KMS-11 (cell line): ENCODE data around the gene ADSS1.

Experiments
- H2AFZ ChIP-seq: fragments of 200-600 bp; sonication (generic); 2 replicates; pipeline ENCODE4 v1.6.1; 2016; ENCODE audit warnings: antibody characterized with exemption, mixed run types, low read depth
- H3K27ac ChIP-seq: fragments of 200-600 bp; sonication (generic); 2 replicates; pipeline ENCODE4 v1.6.1; 2016; ENCODE audit warnings: mild to moderate bottlenecking, mixed run types
- H3K27me3 ChIP-seq: fragments of 200-600 bp; sonication (generic); 2 replicates; pipeline ENCODE4 v1.6.1; 2017; ENCODE audit warnings: mild to moderate bottlenecking, low read depth, mixed run types, moderate library complexity; ENCODE audit not compliant: insufficient read depth
- H3K36me3 ChIP-seq: fragments of 200-600 bp; sonication (generic); 2 replicates; pipeline ENCODE4 v1.6.1; 2017; ENCODE audit warnings: mild to moderate bottlenecking, mixed run types; ENCODE audit not compliant: insufficient read depth
- H3K4me1 ChIP-seq: fragments of 200-600 bp; sonication (generic); 2 replicates; pipeline ENCODE4 v1.6.1; 2016; ENCODE audit warnings: mild to moderate bottlenecking, low read depth, mixed run types; ENCODE audit not compliant: poor library complexity, severe bottlenecking
- H3K4me2 ChIP-seq: fragments of 200-600 bp; sonication (generic); 2 replicates; pipeline ENCODE4 v1.7.0; 2016; ENCODE audit warnings: mild to moderate bottlenecking, mixed run types
- H3K4me3 ChIP-seq: fragments of 200-600 bp; sonication (generic); IDR thresholded peaks from 2 replicates; pipeline ENCODE4 v1.6.1; 2017; ENCODE audit warnings: low read depth, low read length, mixed read lengths; ENCODE audit not compliant: insufficient read depth
- H3K79me2 ChIP-seq: fragments of 200-600 bp; sonication (generic); 2 replicates; pipeline ENCODE4 v1.6.1; 2016; ENCODE audit warnings: low read depth, mixed run types; ENCODE audit not compliant: insufficient read depth
- H3K9ac ChIP-seq: fragments of 200-600 bp; sonication (generic); 2 replicates; pipeline ENCODE4 v1.6.1; 2016; ENCODE audit warnings: mild to moderate bottlenecking, mixed run types
- H4K20me1 ChIP-seq: fragments of 200-600 bp; sonication (generic); 2 replicates; pipeline ENCODE4 v1.6.1; 2016; ENCODE audit warnings: mild to moderate bottlenecking, mixed run types; ENCODE audit not compliant: insufficient read depth
- CTCF ChIP-seq: fragments of 200-600 bp; sonication (generic); conservative IDR thresholded peaks from 2 replicates; pipeline ENCODE4 v1.6.1; 2017; ENCODE audit warnings: low read depth, mild to moderate bottlenecking, antibody characterized with exemption, low read length, moderate library complexity, mixed read lengths

Gene ADSS1

GRCh38 chr14:104695660-104696000, 28.4 kb upstream of the ADSS1 start:
- Histone ChIP-seq H3K79me2 (no peaks in the 10 kb centered on the region), H3K9ac (no peak overlapping the region), H3K27ac (no peak overlapping the region), H3K4me3 (no peak overlapping the region), H3K27me3 (no peaks in the 10 kb centered on the region), H3K36me3 (no peaks in the 10 kb centered on the region), H4K20me1 (no peaks in the 10 kb centered on the region), H2AFZ (no peak overlapping the region), H3K4me1 (no peaks in the 10 kb centered on the region), H3K4me2 (no peak overlapping the region)
- TF ChIP-seq CTCF: no peak

DNA sequence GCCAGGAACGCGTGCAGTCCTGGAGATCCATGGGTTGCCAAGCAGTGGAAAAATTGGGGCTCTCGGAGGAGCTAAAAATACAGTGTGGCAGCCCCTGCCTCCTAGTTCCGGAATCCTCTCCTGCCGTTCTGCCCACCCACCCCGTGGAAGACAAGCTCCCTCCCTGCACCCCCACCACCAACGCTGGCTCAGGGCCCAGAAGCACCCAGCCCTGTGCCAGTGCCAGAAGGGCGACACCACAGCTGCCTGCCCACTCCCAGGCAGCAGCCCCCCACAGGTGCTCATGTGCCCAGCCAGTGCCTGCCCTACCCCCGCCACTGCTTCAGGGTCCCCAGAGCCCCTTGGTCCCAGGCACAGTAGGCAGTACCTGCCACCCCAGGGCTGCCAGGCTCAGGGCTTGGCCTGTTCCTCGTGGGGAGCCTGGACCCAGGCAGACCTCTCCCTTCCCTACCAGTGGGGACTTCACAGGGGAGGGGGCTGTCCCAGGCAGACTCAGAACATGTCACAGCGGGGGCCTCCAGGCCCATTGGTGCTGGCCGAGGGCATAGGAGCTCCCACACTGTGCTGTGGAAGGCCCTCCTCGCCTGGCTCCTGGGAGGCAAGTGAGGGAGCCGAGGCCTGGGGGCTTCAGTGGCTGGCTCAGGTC, 27.2 kb upstream of the ADSS1 start:
- TF ChIP-seq CTCF: no peak
- no peak overlapping the region for H3K27ac ChIP-seq
- H3K4me1 ChIP-seq: no peaks in the 10 kb centered on the region
- no peaks in the 10 kb centered on the region for H3K27me3 ChIP-seq
- no peaks in the 10 kb centered on the region for H4K20me1 ChIP-seq
- H3K4me3 ChIP-seq: no peak overlapping the region
- no peaks in the 10 kb centered on the region for H3K79me2 ChIP-seq
- H2AFZ ChIP-seq: no peak overlapping the region
- no peak overlapping the region for H3K9ac ChIP-seq
- no peaks in the 10 kb centered on the region for H3K36me3 ChIP-seq
- no peak overlapping the region for H3K4me2 ChIP-seq

DNA sequence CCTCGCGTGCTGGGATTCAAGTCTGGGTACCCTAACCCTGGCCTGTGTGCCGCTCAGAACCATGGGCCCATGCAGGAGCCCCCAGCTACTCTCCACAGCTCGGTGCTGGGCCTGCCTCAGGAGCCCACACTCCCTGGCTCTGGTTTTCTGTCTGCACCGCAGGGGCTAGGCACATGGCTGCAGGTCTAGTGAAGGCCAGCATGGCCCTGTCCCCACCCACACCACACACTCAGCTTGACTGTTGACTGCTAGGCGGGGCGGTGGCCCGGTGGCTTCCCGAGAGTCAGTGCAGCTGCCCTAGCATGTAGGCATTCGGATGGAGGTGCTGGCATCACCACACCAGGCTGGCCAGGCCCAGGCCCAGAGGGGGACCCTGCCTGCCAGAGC, 26.7 kb upstream of the ADSS1 start:
- no peak overlapping the region for H3K9ac ChIP-seq
- H3K27ac ChIP-seq: no peak overlapping the region
- H3K36me3 ChIP-seq: no peaks in the 10 kb centered on the region
- no peak overlapping the region for H2AFZ ChIP-seq
- H3K79me2 ChIP-seq: no peaks in the 10 kb centered on the region
- no peak overlapping the region for H3K4me3 ChIP-seq
- H4K20me1 ChIP-seq: no peaks in the 10 kb centered on the region
- no peaks in the 10 kb centered on the region for H3K4me1 ChIP-seq
- TF ChIP-seq CTCF: no peak
- no peaks in the 10 kb centered on the region for H3K27me3 ChIP-seq
- H3K4me2 ChIP-seq: no peak overlapping the region

DNA sequence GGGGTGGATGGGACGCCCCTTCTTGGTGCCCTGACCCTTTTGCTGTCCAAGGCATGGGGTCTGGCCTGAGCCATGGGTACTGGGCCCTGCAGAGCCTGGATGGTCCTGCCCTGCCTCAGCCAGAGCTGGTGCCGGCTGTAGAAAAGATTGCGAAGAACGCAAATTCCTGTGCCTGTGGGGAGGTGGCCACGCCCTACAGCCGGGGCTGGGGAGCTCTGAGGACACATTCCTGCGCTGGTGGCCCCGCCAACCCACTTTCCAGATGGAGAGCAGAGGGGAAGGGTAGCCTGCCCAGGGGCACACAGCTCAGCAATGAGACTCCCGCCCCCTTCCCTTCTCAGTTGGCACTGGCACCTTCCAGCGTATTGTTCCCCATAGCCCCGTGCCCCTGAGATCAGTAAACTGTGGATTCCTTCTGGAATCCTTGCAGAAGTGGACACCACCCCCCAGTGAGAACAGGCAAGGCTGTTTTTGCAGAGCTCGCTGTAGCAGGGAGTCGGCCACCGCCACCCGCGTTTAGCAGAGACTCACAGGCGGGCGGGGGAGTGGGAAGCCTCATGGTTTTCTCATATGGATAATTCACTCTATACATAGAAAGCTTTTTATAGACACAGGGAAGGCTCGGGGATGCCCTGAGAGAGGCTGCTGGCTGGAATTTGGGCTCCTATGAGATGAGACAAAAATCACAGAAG, 26.0 kb upstream of the ADSS1 start:
- no peak overlapping the region for H3K9ac ChIP-seq
- no peaks in the 10 kb centered on the region for H3K79me2 ChIP-seq
- no peak overlapping the region for H3K4me2 ChIP-seq
- H3K27ac ChIP-seq: no peak overlapping the region
- no peaks in the 10 kb centered on the region for H3K36me3 ChIP-seq
- H4K20me1 ChIP-seq: no peaks in the 10 kb centered on the region
- H2AFZ ChIP-seq: no peak overlapping the region
- TF ChIP-seq CTCF: no peak
- no peaks in the 10 kb centered on the region for H3K4me1 ChIP-seq
- H3K27me3 ChIP-seq: no peaks in the 10 kb centered on the region
- no peak overlapping the region for H3K4me3 ChIP-seq
